Psoas muscle (tissue), 8 donors: ENCODE data around the gene TMEM250. TPM values are rescaled to one million over a fixed set of nuclear protein-coding genes. Genes with fewer than 3 reads are reported as not detected.

Source experiments
- ATAC-seq, 4 donors: fragments of 200-7000 bp; cut with Tn5 transposase; one replicate each; pipeline ENCODE4 v1.9.1; 2020; ENCODE audit warnings: moderate library complexity in 3 of 4, mild to moderate bottlenecking in 2 of 4
- DNase-seq, 2 donors: peaks; one replicate each; pipeline ENCODE4 v3.0.0-alpha.2; 2020
- H3K27ac ChIP-seq: fragments of 200-600 bp; one replicate; pipeline ENCODE4 v1.8.0; 2022
- H3K27me3 ChIP-seq, 3 donors: fragments of 200-600 bp in 1 of 3; one replicate each; pipeline versions ENCODE4 v1.6.1 to v1.8.0; 2013 to 2022; ENCODE audit warnings: low read length in 2 of 3, mild to moderate bottlenecking in 2 of 3, moderate library complexity in 1 of 3; ENCODE audit not compliant: insufficient read depth in 3 of 3
- H3K36me3 ChIP-seq, 2 donors: fragments of 200-600 bp in 1 of 2; one replicate each; pipeline versions ENCODE4 v1.6.1 to v1.8.0; 2013 to 2022; ENCODE audit warnings: low read depth in 1 of 2, mild to moderate bottlenecking in 1 of 2, moderate library complexity in 1 of 2; ENCODE audit not compliant: insufficient read depth in 1 of 2
- H3K4me1 ChIP-seq: fragments of 200-600 bp; one replicate; pipeline ENCODE4 v1.8.0; 2022
- H3K4me3 ChIP-seq: fragments of 200-600 bp; one replicate; pipeline ENCODE4 v1.8.0; 2022; ENCODE audit warnings: mild to moderate bottlenecking
- H3K9me3 ChIP-seq: fragments of 200-600 bp; one replicate; pipeline ENCODE4 v1.8.0; 2022
- WGBS, 3 donors: extraction: QIAGEN DNeasy Blood & Tissue Kit; methylation state at CpG; one replicate each; pipeline versions ENCODE4 v1.1.6 to v1.1.7; 2013; 5-methylcytosine and 5-hydroxymethylcytosine counted together
- intact Hi-C, 2 donors: fragments of 100-400 bp; cut with DNase I; formaldehyde crosslinking; loops; one replicate each; pipeline versions ENCODE4 v1.11.0 to v1.14.2; 2022
- polyA plus RNA-seq, 3 donors: library from polyadenylated mRNA; stranded (reverse); fragments of 200-250 nt; gene quantifications; one replicate each; pipeline ENCODE4 v1.2.3, GENCODE V29; 2013
- total RNA-seq, 4 donors: library from RNA; stranded (reverse); fragmentation: NEBNext Ultra II Directional in 2 of 4; extraction: Animal tissue kit (Norgen Biotek cat#: 25700) in 2 of 4; gene quantifications; one replicate each; pipeline versions ENCODE4 v1.2.1 to v1.2.4, GENCODE V29; 2021 to 2023
- TF ChIP-seq, protein P1 (sequence below): fragments of 200-600 bp; IDR thresholded peaks from one replicate; pipeline ENCODE4 v1.8.0; 2022; ENCODE audit warnings: antibody characterized with exemption
- donor health status: healthy with polysubstance abuse.
- donor health status: DM: no; HTN: no; CAD: no; lungs with moderate emphysema.
- donor health status: Bipolar disorder and iron deficiency.
- donor health status: healthy.
- donor health status: DM: yes; HTN: yes; CAD: no.
- donor health status: DM: no; HTN: no; CAD: no.
- donor health status: DM: no; HTN: no; CAD: no.
- donor health status: DM: yes; HTN: yes; CAD: no.

The TMEM250 gene
- total and polyA plus RNA-seq, 7 donors = 17.3 to 49.5 (median 27.8) TPM

DNA sequence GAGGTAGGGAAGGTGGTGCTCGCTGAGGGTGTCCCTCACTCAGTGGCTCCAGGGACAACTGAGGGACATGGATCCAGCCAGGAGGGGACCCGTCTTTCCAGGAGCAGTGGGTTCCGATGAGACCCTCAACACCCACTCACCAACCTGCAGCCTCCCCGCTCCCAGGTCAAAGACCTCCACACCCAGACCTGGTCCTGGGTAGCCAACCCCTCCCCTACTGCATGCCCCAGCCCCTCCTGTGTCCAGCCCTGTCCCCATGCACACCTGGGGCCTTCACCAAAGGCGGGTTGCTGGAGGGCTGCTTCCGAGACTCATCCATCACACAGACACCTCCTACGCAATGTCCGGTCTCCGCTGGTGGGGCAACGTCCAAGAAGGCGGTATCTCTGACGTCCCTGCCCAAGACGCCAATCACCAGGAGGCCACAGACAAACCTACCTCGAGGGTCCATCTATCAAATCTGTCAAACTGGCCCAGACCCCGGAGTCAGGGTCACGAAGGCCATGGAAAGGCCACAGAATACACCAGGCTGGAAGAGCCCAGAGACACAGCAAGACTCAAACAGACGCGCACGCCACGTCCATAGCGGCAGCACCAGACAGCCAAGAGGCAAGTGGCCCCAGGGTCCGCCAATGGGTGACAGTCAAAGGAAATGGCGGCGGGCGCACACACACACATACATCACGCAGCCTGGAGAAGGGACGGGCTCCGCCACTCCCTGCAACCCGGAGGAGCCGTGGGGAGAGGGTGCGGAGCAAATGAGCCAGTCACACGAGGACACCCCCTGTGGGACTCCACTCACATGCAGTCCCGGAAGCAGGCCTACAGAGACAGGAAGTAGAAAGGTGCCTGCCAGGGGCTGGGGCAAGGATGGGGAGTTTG lies 34.4 kb downstream of the TMEM250 start:
- peak in 1 of 2 donors; percentile 49 for DNase-seq
- Histone ChIP-seq H3K27ac (no peak overlapping the region), H3K27me3 (no peaks in the 10 kb centered on the region), H3K9me3 (no peaks in the 10 kb centered on the region), H3K4me3 (no peak overlapping the region), H3K36me3 (no peaks in the 10 kb centered on the region), H3K4me1 (peaks cover 75% of the 10 kb centered on the region)
- intact Hi-C loops = loop anchor here in 1 of 2 donors (5.0 kb wide), 1 partner anchor 47 kb away; no protein-coding TSS in a partner anchor
- 89 to 91% (median 89%) methylated on average over 33 of the region's 33 CpGs for WGBS, 3 donors
- TF ChIP-seq, protein P1, sequence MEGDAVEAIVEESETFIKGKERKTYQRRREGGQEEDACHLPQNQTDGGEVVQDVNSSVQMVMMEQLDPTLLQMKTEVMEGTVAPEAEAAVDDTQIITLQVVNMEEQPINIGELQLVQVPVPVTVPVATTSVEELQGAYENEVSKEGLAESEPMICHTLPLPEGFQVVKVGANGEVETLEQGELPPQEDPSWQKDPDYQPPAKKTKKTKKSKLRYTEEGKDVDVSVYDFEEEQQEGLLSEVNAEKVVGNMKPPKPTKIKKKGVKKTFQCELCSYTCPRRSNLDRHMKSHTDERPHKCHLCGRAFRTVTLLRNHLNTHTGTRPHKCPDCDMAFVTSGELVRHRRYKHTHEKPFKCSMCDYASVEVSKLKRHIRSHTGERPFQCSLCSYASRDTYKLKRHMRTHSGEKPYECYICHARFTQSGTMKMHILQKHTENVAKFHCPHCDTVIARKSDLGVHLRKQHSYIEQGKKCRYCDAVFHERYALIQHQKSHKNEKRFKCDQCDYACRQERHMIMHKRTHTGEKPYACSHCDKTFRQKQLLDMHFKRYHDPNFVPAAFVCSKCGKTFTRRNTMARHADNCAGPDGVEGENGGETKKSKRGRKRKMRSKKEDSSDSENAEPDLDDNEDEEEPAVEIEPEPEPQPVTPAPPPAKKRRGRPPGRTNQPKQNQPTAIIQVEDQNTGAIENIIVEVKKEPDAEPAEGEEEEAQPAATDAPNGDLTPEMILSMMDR = no peak
- no peak for ATAC-seq

- Histone ChIP-seq H3K36me3 (no peaks in the 10 kb centered on the region), H3K27me3 (no peaks in the 10 kb centered on the region), H3K4me1 (peaks cover 76% of the 10 kb centered on the region), H3K4me3 (no peak overlapping the region), H3K27ac (no peak overlapping the region), H3K9me3 (no peaks in the 10 kb centered on the region)
- DNase-seq (peak; percentile 12 to 41), ATAC-seq (no peak)
- intact Hi-C loops = loop anchor here in 1 of 2 donors (5.0 kb wide), 1 partner anchor 46 kb away; no protein-coding TSS in a partner anchor
- 87 to 94% (median 91%) methylated on average over 24 of the region's 24 CpGs for WGBS, 3 donors
- TF ChIP-seq, protein P1 = no peak
Observed at GRCh38 chr9:136083558-136084062, 35.1 kb downstream of the TMEM250 start.

- intact Hi-C loops = loop anchor here in 1 of 2 donors (5.0 kb wide), 1 partner anchor 45 kb away; no protein-coding TSS in a partner anchor
- DNase-seq = peak in 1 of 2 donors; percentile 44
- H3K4me3 ChIP-seq = no peak overlapping the region
Observed at GRCh38 chr9:136082496-136083361, 35.9 kb downstream of the TMEM250 start.

More at GRCh38 chr9:136082496-136083361, 35.9 kb downstream of the TMEM250 start:
- Histone ChIP-seq H3K9me3 (no peaks in the 10 kb centered on the region), H3K4me1 (peaks cover 71% of the 10 kb centered on the region), H3K27ac (no peak overlapping the region), H3K36me3 (peaks cover 0 to 4% of the 10 kb centered on the region in 2 donors), H3K27me3 (no peaks in the 10 kb centered on the region)
- WGBS, 3 donors = 74 to 85% (median 74%) methylated on average over 34 of the region's 34 CpGs
- ATAC-seq = no peak
- TF ChIP-seq, protein P1 = no peak
